GM19395 (cell line): ENCODE data around the gene HDAC7.
A peak's percentile ranks its signal among the peaks of the same experiment; 100 is the strongest.
"Not testable (repeated sequence)": the region's sequence is repeated elsewhere in the genome, so short reads cannot be mapped to it uniquely, and the experiment has no call there.

ENCODE experiments used
- ATAC-seq: cut with Tn5 transposase; IDR thresholded peaks from one replicate; pipeline ENCODE4 v1.9.1; 2021; ENCODE audit warnings: mild to moderate bottlenecking, moderate library complexity; ENCODE audit not compliant: unreplicated experiment

The HDAC7 gene

GRCh38 chr12:47850153-47851084, 30.7 kb upstream of the HDAC7 start:
- ATAC-seq, result no peak

GRCh38 chr12:47849261-47849660, 29.6 kb upstream of the HDAC7 start:
- no peak for ATAC-seq

GRCh38 chr12:47848853-47849252, 29.1 kb upstream of the HDAC7 start:
- no peak for ATAC-seq

GRCh38 chr12:47846294-47846996, 26.7 kb upstream of the HDAC7 start:
- no peak for ATAC-seq

- ATAC-seq, result no peak
Observed at GRCh38 chr12:47845081-47845480, 25.4 kb upstream of the HDAC7 start.

- no peak for ATAC-seq
Observed at GRCh38 chr12:47844264-47845019, 24.7 kb upstream of the HDAC7 start.

GRCh38 chr12:47843226-47843980, 23.7 kb upstream of the HDAC7 start:
- ATAC-seq, result no peak

GRCh38 chr12:47842543-47842942, 22.8 kb upstream of the HDAC7 start:
- not testable (repeated sequence) for ATAC-seq

GRCh38 chr12:47841910-47842309, 22.2 kb upstream of the HDAC7 start:
- no peak for ATAC-seq

GRCh38 chr12:47841501-47841900, 21.8 kb upstream of the HDAC7 start:
- ATAC-seq, result no peak

- no peak for ATAC-seq
Observed at GRCh38 chr12:47840571-47840970, 20.9 kb upstream of the HDAC7 start.

GRCh38 chr12:47839214-47839876, 19.6 kb upstream of the HDAC7 start:
- no peak for ATAC-seq

GRCh38 chr12:47838286-47838931, 18.7 kb upstream of the HDAC7 start:
- no peak for ATAC-seq

- peak; percentile 48 for ATAC-seq
Observed at GRCh38 chr12:47837190-47838171, 17.8 kb upstream of the HDAC7 start.

GRCh38 chr12:47835831-47836155, 16.1 kb upstream of the HDAC7 start:
- no peak for ATAC-seq

- ATAC-seq, result no peak
Observed at GRCh38 chr12:47835006-47835830, 15.5 kb upstream of the HDAC7 start.

GRCh38 chr12:47834199-47834903, 14.6 kb upstream of the HDAC7 start:
- no peak for ATAC-seq
